HEK293T (cell line): ENCODE measurements around the gene RTTN.

Source experiments
- L3MBTL2 ChIP-seq: fragments of 450-650 bp; conservative IDR thresholded peaks from 2 replicates; pipeline ENCODE4 v1.6.1; 2016; ENCODE audit warnings: mild to moderate bottlenecking
- TARDBP ChIP-seq: fragments of 450-650 bp; IDR thresholded peaks from 2 replicates; pipeline ENCODE4 v1.6.1; 2016
- ZNF384 ChIP-seq: fragments of 450-650 bp; IDR thresholded peaks from 2 replicates; pipeline ENCODE4 v1.6.1; 2016

DNA sequence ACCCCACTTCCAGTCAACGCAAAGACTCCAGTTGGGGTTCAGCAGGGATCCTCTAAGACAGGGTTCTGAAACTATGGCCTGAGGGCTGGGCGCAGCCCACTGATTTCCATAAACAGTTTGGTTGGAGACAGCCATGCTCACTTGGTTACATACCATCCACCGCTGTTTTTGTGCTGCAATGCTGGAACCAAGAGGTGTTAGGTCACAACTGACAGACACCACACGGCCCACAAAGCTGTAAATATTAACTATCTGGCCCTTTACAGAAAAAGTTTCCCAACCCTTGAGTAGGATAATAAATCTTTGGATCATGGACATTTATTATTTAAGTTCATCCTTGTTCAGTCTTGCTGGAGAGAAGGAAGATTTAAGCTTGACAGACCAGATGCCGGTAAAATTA is 249.4 kb downstream of the RTTN start:
- TF ChIP-seq ZNF384 (no peak), L3MBTL2 (no peak), TARDBP (no peak)
